Testis (tissue), 3 donors: ENCODE results near the gene KAT8. TPM values are rescaled to one million over a fixed set of nuclear protein-coding genes. Genes with fewer than 3 reads are reported as not detected.
A peak's percentile ranks its signal among the peaks of the same experiment; 100 is the strongest.

ENCODE experiments used
- DNase-seq: peaks from one replicate; pipeline ENCODE4 v3.0.0-alpha.2; 2019
- H3K27ac ChIP-seq, 2 donors: fragments of 200-600 bp; sonication (generic); one replicate each; pipeline ENCODE4 v1.5.1; 2019
- H3K27me3 ChIP-seq: fragments of 200-600 bp; sonication (generic); one replicate; pipeline ENCODE4 v1.5.1; 2019
- H3K36me3 ChIP-seq: fragments of 200-600 bp; sonication (generic); one replicate; pipeline ENCODE4 v1.5.1; 2017; ENCODE audit warnings: low read depth; ENCODE audit errors: missing control alignments
- H3K4me1 ChIP-seq: fragments of 200-600 bp; sonication (generic); one replicate; pipeline ENCODE4 v1.5.1; 2019
- H3K4me3 ChIP-seq, 2 donors: fragments of 200-600 bp; sonication (generic); one replicate each; pipeline ENCODE4 v1.5.1; 2017 to 2019
- H3K9me3 ChIP-seq: fragments of 200-600 bp; sonication (generic); one replicate; pipeline ENCODE4 v1.5.1; 2017
- CTCF ChIP-seq, 3 experiments: fragments of 450-650 bp in 2 of 3; fragments of 200-600 bp in 1 of 3; sonication (generic) in 1 of 3; IDR thresholded peaks; one replicate each; pipeline ENCODE4 v1.5.1; 2016 to 2019; ENCODE audit warnings: antibody characterized with exemption in 3 of 3, mild to moderate bottlenecking in 2 of 3, moderate library complexity in 1 of 3
- POLR2A ChIP-seq: fragments of 450-650 bp; IDR thresholded peaks from one replicate; pipeline ENCODE4 v1.6.1; 2017; ENCODE audit warnings: antibody characterized with exemption, mild to moderate bottlenecking, moderate library complexity
- WGBS, 2 donors: methylation state at CpG; one replicate each; pipeline ENCODE4 v1.1.5; 2018; 5-methylcytosine and 5-hydroxymethylcytosine counted together
- intact Hi-C: fragments of 100-400 bp; cut with DNase I; formaldehyde crosslinking; loops from one replicate; pipeline ENCODE4 v1.15.1; 2023; ENCODE audit warnings: low total_unique reads
- polyA plus RNA-seq: library from polyadenylated mRNA; stranded (reverse); fragments of 350-450 nt; fragmentation: Illumina TruSeq; extraction: RNeasy Lipid Tissue Mini Kit (QIAGEN cat#74804); gene quantifications from one replicate; pipeline ENCODE4 v1.2.3, GENCODE V29; 2014; ENCODE audit warnings: low read depth, low replicate concordance; ENCODE audit not compliant: insufficient read depth
- total RNA-seq, 2 donors: library from RNA; depleted of rRNA; stranded (reverse); fragments of >200 nt; gene quantifications; one replicate each; pipeline ENCODE4 v1.2.3, GENCODE V29; 2016

KAT8 gene
- total and polyA plus RNA-seq, 3 donors from 2014 or later, result 86.0 to 111 (median 96.9) TPM

GRCh38 chr16:31120129-31120528, 2.7 kb downstream of the KAT8 start:
- Histone ChIP-seq H3K27me3 (no peaks in the 10 kb centered on the region), H3K27ac (peak overlapping the region; percentile 94 to 98), H3K4me1 (peaks cover 25% of the 10 kb centered on the region), H3K9me3 (no peaks in the 10 kb centered on the region), H3K4me3 (no peak overlapping the region), H3K36me3 (no peaks in the 10 kb centered on the region)
- 91 to 97% methylated on average over 16 of the region's 16 CpGs for WGBS, 2 donors
- intact Hi-C loops, result no loop called here
- TF ChIP-seq CTCF (IDR thresholded peaks at IDR 0.05) (no peak), POLR2A (no peak)
- no peak for DNase-seq

- TF ChIP-seq POLR2A (no peak), CTCF (IDR thresholded peaks at IDR 0.05) (no peak)
- H3K4me3 ChIP-seq, result no peak overlapping the region
- no peaks in the 10 kb centered on the region for H3K27me3 ChIP-seq
- no peak for DNase-seq
- WGBS, 2 donors, result 92 to 96% methylated on average over 3 of the region's 3 CpGs
- H3K36me3 ChIP-seq, result no peaks in the 10 kb centered on the region
- no peak overlapping the region for H3K27ac ChIP-seq
- no peaks in the 10 kb centered on the region for H3K9me3 ChIP-seq
- H3K4me1 ChIP-seq, result peaks cover 26% of the 10 kb centered on the region
- intact Hi-C loops, result no loop called here
Measured at GRCh38 chr16:31125844-31126243, 8.4 kb downstream of the KAT8 start.

GRCh38 chr16:31127182-31127581, 9.7 kb downstream of the KAT8 start:
- Histone ChIP-seq H3K27ac (peak overlapping the region in 1 of 2 donors; percentile 12), H3K9me3 (no peaks in the 10 kb centered on the region), H3K4me3 (no peak overlapping the region), H3K36me3 (peaks cover 5% of the 10 kb centered on the region), H3K4me1 (peaks cover 26% of the 10 kb centered on the region), H3K27me3 (no peaks in the 10 kb centered on the region)
- TF ChIP-seq POLR2A, result no peak
- WGBS, 2 donors, result 92 to 95% methylated on average over 13 of the region's 13 CpGs
- intact Hi-C loops, result no loop called here
- DNase-seq, result no peak

GRCh38 chr16:31128711-31129567, 11.5 kb downstream of the KAT8 start:
- Histone ChIP-seq H3K36me3 (peaks cover 5% of the 10 kb centered on the region), H3K4me3 (no peak overlapping the region), H3K9me3 (no peaks in the 10 kb centered on the region), H3K27ac (peak overlapping the region; percentile 60 to 89), H3K4me1 (peaks cover 26% of the 10 kb centered on the region), H3K27me3 (no peaks in the 10 kb centered on the region)
- TF ChIP-seq CTCF (IDR thresholded peaks at IDR 0.05) (no peak), POLR2A (no peak)
- 49 to 50% methylated on average over 9 to 12 of the region's 14 CpGs for WGBS, 2 donors
- intact Hi-C loops, result no loop called here
- DNase-seq, result peak; percentile 53

GRCh38 chr16:31129568-31130335, 12.3 kb downstream of the KAT8 start:
- Histone ChIP-seq H3K4me3 (no peak overlapping the region), H3K27ac (peak overlapping the region; percentile 57 to 89), H3K27me3 (no peaks in the 10 kb centered on the region), H3K36me3 (peaks cover 5% of the 10 kb centered on the region), H3K9me3 (no peaks in the 10 kb centered on the region), H3K4me1 (peaks cover 30% of the 10 kb centered on the region)
- WGBS, 2 donors, result 41 to 47% methylated on average over 11 to 29 of the region's 29 CpGs
- peak; percentile 66 for DNase-seq
- no peak for TF ChIP-seq CTCF (IDR thresholded peaks at IDR 0.05)
- no peak for TF ChIP-seq POLR2A
- intact Hi-C loops, result no loop called here
